ENCODE results near the gene ARSG.

- TF ChIP-seq CTCF (IDR thresholded peaks at IDR 0.05; ENCODE audit: control extremely low read depth in 1 of 3, insufficient read depth in 1 of 3, low read depth in 1 of 3, low read length in 3 of 3) (no peak), POLR2A (IDR thresholded peaks at IDR 0.05; ENCODE audit: control extremely low read depth in 1 of 2, low read depth in 2 of 2, low read length in 2 of 2) (no peak), RXRA (IDR thresholded peaks at IDR 0.05; ENCODE audit: insufficient read depth, low read depth, low read length) (no peak)
These were observed 177.0 kb downstream of the ARSG start for GRCh38 chr17:68468334-68468733.

All from H1 (cell line).